NB4 (cell line): Measurements from ENCODE around the gene SNAP47.

Experiments used
- DNase-seq: peaks from one replicate; pipeline ENCODE4 v3.0.0; 2010; ENCODE audit warnings: low read depth
- H3K4me3 ChIP-seq: one replicate; pipeline ENCODE4 v1.5.1; 2011; ENCODE audit warnings: mild to moderate bottlenecking, low read depth, low read length, moderate library complexity
- CTCF ChIP-seq: IDR thresholded peaks from one replicate; pipeline ENCODE4 v1.5.1; 2012; ENCODE audit warnings: low read depth, low read length
- MAX ChIP-seq: IDR thresholded peaks from 2 replicates; pipeline ENCODE4 v1.6.1; 2011; ENCODE audit warnings: low read depth, low read length
- MYC ChIP-seq: IDR thresholded peaks from 2 replicates; pipeline ENCODE4 v1.6.1; 2011; ENCODE audit warnings: low read depth, low read length
- POLR2A ChIP-seq: IDR thresholded peaks from 2 replicates; pipeline ENCODE4 v1.6.1; 2011; ENCODE audit warnings: mild to moderate bottlenecking; ENCODE audit not compliant: insufficient read length; ENCODE audit errors: extremely low read depth

Gene SNAP47

GRCh38 chr1:227728059-227728891 lies 7.0 kb upstream of the SNAP47 start:
- no peak overlapping the region for H3K4me3 ChIP-seq
- peak; percentile 77 for DNase-seq
- TF ChIP-seq MYC (no peak), CTCF (no peak), MAX (no peak), POLR2A (no peak)

DNA sequence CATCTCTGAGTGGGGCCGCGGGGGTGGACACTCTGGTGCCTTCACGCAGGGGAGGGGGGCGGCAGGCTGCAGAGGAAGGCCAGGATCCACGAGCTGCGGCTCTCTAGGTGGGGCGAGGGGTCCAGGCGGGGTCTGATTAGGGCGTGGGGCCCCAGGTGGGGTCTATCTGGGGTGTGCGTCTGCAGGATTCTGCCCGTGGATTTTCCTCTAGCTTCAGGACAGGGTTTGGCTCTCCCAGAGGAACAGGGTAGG lies 6.4 kb upstream of the SNAP47 start:
- TF ChIP-seq CTCF = no peak
- no peak for TF ChIP-seq MYC
- TF ChIP-seq POLR2A = no peak
- TF ChIP-seq MAX = no peak
- H3K4me3 ChIP-seq = no peak overlapping the region
- DNase-seq = no peak

GRCh38 chr1:227729144-227729880 lies 5.9 kb upstream of the SNAP47 start:
- TF ChIP-seq POLR2A (no peak), MAX (no peak), MYC (no peak), CTCF (no peak)
- peak; percentile 38 for DNase-seq
- no peak overlapping the region for H3K4me3 ChIP-seq

DNA sequence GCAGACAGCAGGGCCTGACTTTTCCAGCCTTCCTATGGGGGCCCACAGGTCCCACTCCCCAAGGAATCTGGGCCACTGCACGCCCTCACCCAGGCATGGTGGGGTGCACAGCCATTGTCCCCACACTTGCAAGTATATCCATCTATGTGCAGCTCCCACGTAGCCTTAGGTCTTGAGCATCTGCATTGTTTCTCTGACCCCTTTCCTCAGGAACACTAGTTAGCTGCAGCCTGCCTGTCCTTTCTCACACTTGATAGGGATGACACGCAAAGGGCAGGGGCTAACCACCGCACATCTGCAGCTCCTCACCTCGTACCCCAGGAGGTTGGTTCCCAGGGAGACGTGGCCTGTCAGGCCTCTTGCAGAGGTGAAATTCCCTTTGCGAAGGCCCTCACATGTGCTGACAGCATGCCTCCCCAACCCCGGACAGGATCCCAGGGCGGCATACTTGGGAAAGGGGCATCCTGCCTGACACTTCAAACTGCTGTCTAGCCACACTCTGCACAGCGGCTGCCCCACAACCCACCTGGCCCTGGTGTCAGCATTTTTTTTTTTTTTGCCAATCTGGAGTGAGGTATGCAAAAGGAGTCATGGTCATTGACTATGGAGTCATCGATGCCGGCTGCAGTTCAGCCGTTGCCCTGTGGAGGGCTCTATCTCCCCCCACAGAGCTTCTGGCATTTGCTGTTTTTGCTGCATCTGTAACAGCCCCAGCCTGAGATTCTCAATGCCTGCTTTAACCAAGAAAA lies 5.2 kb upstream of the SNAP47 start:
- TF ChIP-seq CTCF (peak; percentile 81), MYC (no peak)
- DNase-seq = peak; percentile 72
- no peak overlapping the region for H3K4me3 ChIP-seq

- TF ChIP-seq POLR2A (no peak), MAX (no peak), MYC (no peak), CTCF (no peak)
- no peak for DNase-seq
- H3K4me3 ChIP-seq = no peak overlapping the region
Observed at GRCh38 chr1:227730630-227731151, 4.5 kb upstream of the SNAP47 start.
